GM21423 (cell line): Measurements from ENCODE around the gene SHB.
A peak's percentile ranks its signal among the peaks of the same experiment; 100 is the strongest.

Source experiments
- ATAC-seq: cut with Tn5 transposase; IDR thresholded peaks from one replicate; pipeline ENCODE4 v1.9.1; 2021; ENCODE audit warnings: mild to moderate bottlenecking, moderate library complexity; ENCODE audit not compliant: unreplicated experiment

Gene SHB

DNA sequence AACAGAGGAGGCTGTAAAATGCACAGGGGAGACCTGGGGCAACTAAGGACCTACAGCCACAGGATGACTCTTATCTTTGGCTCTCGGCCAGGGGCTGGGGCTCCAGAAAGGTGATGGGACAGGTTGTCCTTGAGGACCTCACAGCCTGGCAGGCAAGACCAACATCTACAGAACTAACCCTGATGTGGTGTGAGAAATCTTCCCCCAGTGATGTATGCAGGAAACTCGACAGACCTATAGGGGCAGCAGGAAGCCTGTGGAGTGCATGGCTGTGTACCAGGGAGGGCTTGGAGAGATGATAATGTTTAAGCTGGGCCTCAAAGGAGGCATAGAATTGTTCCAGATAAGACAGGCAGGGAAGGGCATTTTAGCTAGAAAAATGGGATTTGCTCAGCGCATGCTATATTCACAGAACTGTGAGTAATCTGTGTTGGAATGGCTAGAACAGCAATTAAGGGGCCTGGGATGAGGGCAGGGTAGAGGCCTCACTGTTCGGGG, 96.6 kb downstream of the SHB start:
- ATAC-seq, result no peak

DNA sequence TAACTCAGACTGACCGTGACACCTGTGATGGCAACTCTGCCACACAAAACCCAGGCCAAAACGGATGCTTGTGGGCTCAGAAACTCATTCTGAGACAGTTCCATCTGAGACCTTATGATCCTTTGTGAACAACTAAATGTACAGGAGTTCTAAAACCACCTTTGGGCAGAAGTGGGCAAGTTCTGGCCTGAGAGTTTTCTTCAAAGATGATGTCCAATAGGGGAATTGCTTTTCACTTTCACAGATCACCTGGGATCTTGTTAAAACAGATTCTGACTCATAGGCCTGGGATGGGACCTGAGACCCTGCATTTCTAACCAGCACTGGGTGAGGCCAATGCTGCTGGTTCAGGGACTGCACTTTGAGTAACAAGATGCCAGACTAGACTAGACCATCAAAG, 97.3 kb downstream of the SHB start:
- ATAC-seq, result no peak

GRCh38 chr9:37971108-37971459, 97.9 kb downstream of the SHB start:
- ATAC-seq, result no peak

DNA sequence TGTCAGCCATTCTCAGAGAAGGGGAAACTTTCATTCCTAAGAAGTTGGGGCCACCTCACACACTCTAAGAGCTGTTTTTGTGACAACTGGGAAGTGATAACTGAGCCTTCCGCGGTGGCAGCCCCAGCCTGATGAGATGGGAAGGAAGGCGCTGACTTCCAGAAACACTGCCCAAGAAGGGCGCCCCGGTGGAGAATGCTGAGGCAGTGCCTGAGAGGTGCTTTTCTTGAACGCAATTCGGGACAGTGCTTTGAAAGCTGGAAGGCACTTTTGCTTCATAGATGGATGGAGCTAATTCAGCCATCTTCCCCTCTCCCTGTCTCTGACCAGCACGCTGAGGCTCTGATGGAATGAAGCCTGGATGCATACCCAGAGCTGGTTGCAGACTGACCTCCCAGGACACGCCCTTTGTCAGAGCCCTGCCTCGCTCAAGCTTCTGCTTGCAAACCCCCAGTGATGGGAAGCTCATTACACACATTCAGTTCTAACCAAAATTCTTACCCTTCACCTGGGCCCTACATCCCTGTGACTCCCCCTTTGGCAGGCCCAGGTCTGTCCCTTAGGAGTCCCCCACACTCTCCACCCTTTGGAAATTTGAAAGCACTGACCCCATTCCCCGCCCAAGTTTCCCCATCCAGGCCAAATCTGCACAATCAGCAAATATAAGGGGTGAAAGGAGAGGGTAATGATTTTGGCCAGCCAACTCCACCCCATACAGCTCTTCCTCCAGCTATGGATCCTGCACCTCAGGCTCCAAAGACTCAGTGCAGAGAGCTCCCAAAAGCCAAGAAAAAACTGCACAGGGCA, 98.5 kb downstream of the SHB start:
- no peak for ATAC-seq

GRCh38 chr9:37969558-37970300, 99.3 kb downstream of the SHB start:
- no peak for ATAC-seq

DNA sequence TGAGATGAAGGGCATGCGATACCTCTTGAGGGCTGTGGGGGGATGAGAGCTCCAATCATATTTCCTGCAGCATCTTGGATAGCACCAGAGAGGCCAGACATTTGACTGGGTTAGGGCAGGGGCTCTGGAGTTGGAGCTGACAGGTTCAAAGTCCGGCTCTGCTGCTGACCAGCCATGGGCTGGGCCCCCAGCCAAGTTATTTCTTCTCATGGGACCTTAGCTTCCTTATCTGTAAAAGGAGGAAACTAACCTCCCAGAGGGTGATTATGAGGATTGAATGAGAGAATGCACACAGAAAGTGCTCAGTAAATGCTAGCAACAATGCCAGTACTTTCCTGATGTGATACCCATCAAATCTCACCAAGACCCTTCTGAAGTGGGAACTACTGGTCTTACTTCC, 99.9 kb downstream of the SHB start:
- no peak for ATAC-seq

DNA sequence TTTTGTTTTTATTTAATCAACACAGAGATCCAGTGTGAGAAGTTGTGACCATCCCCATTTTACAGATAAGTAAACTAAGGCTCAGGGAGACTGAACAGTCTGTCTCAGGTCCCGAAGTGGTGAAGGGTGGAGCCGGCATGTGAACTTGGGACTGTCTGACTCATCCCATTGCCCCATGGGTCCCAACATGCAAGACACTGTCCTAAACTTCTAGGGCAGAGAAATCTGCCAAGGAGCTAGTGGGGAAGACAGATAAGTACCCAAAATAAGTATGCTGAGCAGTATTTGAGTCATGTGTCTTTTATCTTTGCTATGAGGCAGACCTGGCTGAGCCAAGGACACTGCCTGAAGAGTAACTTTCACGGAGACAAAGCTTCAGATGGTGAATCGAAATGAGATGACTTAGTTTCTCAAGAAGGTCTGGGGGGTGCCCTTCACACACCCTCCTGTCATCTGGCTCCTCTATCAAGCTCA, 100.8 kb downstream of the SHB start:
- no peak for ATAC-seq

GRCh38 chr9:37967761-37968080, 101.3 kb downstream of the SHB start:
- ATAC-seq, result no peak

- ATAC-seq, result no peak
Measured at GRCh38 chr9:37967014-37967760, 101.8 kb downstream of the SHB start.

DNA sequence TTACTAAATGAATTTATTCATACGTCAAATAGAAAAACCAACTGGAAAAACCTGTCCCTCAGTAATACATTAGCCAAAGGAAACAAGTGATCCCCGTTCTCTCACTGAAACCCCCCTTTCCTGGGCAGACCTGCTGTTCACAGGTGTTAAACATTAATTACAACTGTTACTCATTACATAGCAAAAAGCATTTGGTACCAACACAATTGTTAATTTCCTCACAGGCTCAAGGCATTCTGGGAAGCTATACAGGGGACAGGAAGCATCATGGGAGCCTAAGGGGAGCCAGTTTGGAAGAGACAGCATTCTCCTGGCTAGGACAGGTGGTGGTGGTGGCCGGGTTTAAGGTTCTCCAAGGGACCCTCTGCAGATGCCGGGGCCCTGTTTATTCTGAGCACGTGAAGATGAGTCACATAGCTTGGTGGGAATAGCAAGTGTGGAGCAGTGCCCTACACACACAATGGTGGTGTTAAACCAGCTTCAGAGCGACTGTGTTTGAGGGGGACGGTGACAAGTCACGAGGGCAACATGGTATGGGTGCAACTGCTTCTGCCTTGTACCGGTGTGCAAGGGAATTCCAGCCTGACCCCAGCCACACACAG, 102.5 kb downstream of the SHB start:
- peak; percentile 56 for ATAC-seq

GRCh38 chr9:37965676-37966345, 103.2 kb downstream of the SHB start:
- ATAC-seq, result peak; percentile 70

DNA sequence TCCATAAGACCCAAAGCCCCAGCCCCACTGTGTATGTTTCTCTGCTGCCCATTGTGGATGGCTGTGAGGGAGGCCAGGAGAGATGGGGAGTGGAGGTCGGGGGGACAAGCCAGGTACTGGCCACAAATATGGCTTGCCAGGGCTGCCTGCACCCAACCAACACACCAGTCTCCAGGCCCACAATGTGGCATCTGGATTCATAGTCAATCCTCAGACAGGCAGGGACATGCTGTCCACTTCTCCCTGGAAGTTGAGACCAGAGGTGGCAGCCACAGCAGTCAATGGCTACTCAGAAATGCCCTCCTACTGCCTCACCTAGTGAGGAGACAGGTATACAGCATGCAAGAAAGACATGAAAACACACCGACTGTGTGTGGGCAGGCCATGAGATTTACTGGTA, 103.9 kb downstream of the SHB start:
- no peak for ATAC-seq

- ATAC-seq, result no peak
Measured at GRCh38 chr9:37964740-37965081, 104.3 kb downstream of the SHB start.

DNA sequence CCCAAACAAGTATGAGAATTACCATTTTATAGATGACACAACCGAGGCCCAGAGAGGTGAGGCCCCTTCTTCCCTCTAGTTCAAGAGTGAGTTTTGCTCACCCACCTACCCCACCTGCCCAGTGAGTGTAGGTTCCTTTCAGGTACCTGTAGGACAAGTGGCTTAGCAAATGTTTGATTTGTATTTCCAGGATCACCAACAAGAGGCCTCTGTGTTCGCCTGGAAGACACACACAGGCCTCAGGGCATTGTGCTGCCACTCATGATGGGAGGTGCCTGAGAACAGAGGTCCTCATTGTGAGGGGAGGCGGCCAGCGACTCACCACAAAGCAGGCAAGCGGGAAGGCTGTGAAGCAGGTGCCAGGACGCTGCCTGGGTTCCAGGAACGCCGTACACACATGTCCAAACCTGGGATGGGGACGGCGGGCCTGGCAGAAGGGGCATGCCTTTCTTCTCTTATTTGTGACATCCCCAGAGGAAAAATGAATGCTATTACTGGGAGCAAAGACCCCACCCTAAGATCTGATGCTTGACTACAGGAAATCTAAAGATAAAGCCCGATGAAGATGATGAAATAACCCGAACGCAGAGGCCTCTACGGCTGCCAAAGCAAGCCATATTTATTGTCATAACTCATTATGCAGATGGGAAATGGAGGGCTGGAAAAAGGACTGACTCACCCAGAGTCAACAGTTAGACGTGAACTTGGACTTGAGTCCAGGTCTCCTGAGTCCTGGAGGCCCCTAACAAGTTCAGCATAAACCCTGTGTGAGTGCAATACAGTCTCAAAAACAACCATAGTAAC, 104.9 kb downstream of the SHB start:
- no peak for ATAC-seq

- no peak for ATAC-seq
Measured at GRCh38 chr9:37961351-37961750, 107.7 kb downstream of the SHB start.

GRCh38 chr9:37960631-37961030, 108.4 kb downstream of the SHB start:
- ATAC-seq, result no peak

DNA sequence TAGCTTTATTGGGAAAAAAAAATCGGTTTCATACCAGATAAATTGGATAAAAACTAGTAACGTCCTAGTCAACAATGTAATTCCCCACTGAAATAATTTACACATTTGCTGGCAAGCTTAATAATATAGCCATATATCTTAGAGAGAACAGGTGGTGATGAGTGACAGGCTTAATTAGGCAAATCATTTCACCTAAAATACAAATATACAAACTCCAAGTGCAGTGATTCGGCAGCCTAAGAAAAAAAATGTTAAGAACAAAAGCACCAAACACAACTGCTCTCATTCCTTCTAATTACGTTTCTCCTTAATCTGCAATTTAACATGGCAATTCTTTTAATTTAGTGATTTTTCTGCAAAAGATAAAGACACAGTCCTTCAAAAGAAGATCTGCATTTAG, 109.1 kb downstream of the SHB start:
- no peak for ATAC-seq

DNA sequence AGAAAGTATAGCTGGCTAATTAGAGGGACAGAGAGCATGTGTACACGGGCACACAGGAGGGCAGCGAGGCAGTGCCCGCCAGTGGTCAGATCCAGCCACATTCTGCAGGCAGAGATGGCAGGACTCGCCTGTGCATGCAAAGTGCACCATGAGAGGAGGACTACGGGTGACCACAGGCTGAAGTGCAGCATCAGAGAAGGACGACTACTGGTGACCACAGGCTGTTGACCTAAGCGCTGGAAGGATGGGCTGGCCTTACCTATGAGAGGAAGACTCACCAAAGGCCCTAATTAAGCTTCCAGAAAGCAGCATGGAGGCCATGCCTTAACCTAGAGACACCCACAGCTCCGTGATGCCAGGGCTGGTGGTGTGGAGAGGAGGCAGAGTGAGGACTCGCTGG, 110.9 kb downstream of the SHB start:
- ATAC-seq, result no peak

DNA sequence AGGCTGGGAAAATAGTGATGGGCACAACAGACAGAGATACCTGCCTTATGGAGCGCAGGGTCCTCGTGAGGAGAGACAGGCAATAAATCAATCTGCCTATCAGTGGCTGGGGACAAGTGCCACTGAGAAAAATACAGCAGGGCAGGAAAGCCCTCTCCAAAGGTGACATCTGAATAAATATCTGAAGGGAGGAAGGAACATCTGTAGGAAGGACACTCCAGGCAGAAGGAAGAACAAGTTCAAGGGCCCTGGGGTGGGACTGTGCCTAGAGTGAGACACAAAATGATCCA, 111.4 kb downstream of the SHB start:
- ATAC-seq, result no peak
